Loucy (cell line): Measurements from ENCODE around the gene UMODL1.

Source experiments
- H2AFZ ChIP-seq: fragments of 200-600 bp; sonication (generic); 2 replicates; pipeline ENCODE4 v1.6.0; 2016; ENCODE audit warnings: antibody characterized with exemption, mild to moderate bottlenecking, low read length, moderate library complexity
- H3F3A ChIP-seq: fragments of 200-600 bp; 2 replicates; pipeline ENCODE4 v1.6.0; 2016; ENCODE audit warnings: antibody characterized with exemption, low read depth, mild to moderate bottlenecking
- H3K27me3 ChIP-seq: fragments of 200-600 bp; sonication (generic); 2 replicates; pipeline ENCODE4 v1.6.1; 2014; ENCODE audit warnings: low read length, mild to moderate bottlenecking; ENCODE audit not compliant: insufficient read depth, poor library complexity, severe bottlenecking
- H3K36me3 ChIP-seq: fragments of 200-600 bp; sonication (generic); 2 replicates; pipeline ENCODE4 v1.6.1; 2016; ENCODE audit warnings: low read length; ENCODE audit not compliant: insufficient read depth
- H3K4me1 ChIP-seq: fragments of 200-600 bp; sonication (generic); 2 replicates; pipeline ENCODE4 v1.5.1; 2014; ENCODE audit warnings: low read length, mild to moderate bottlenecking; ENCODE audit not compliant: insufficient read depth, poor library complexity, severe bottlenecking
- H3K4me2 ChIP-seq: fragments of 200-600 bp; sonication (generic); 2 replicates; pipeline ENCODE4 v1.6.0; 2014; ENCODE audit warnings: antibody characterized with exemption, low read length, low read depth, mild to moderate bottlenecking; ENCODE audit not compliant: poor library complexity, severe bottlenecking
- H3K4me3 ChIP-seq: fragments of 200-600 bp; sonication (generic); 2 replicates; pipeline ENCODE4 v1.5.1; 2014; ENCODE audit warnings: low read length, mild to moderate bottlenecking, mixed read lengths; ENCODE audit not compliant: poor library complexity, severe bottlenecking
- H3K79me2 ChIP-seq: fragments of 200-600 bp; sonication (generic); 2 replicates; pipeline ENCODE4 v1.6.1; 2014; ENCODE audit warnings: low read length; ENCODE audit not compliant: insufficient read depth
- H3K9ac ChIP-seq: fragments of 200-600 bp; sonication (generic); 2 replicates; pipeline ENCODE4 v1.6.0; 2014; ENCODE audit warnings: mild to moderate bottlenecking, low read depth, low read length, moderate library complexity; ENCODE audit not compliant: poor library complexity, severe bottlenecking
- H3K9me2 ChIP-seq: fragments of 200-600 bp; sonication (generic); replicated peaks from 2 replicates; pipeline ENCODE4 v1.6.1; 2016; ENCODE audit warnings: low read depth, low read length, mixed read lengths
- H3K9me3 ChIP-seq: fragments of 200-600 bp; sonication (generic); 2 replicates; pipeline ENCODE4 v1.6.1; 2014; ENCODE audit warnings: mild to moderate bottlenecking, antibody characterized with exemption, low read length, low read depth; ENCODE audit not compliant: insufficient read depth
- H4K20me1 ChIP-seq: fragments of 200-600 bp; sonication (generic); 2 replicates; pipeline ENCODE4 v1.6.0; 2014; ENCODE audit warnings: antibody characterized with exemption, low read length, mild to moderate bottlenecking; ENCODE audit not compliant: insufficient read depth, poor library complexity, severe bottlenecking
- EZH2phosphoT487 ChIP-seq: fragments of 200-600 bp; IDR thresholded peaks from 2 replicates; pipeline ENCODE4 v1.6.1; 2018; ENCODE audit warnings: antibody characterized with exemption, mild to moderate bottlenecking, moderate library complexity, borderline replicate concordance
- TF ChIP-seq, protein P1 (sequence below): fragments of 200-600 bp; sonication (generic); conservative IDR thresholded peaks from 2 replicates; pipeline ENCODE4 v1.5.1; 2014; ENCODE audit warnings: mild to moderate bottlenecking, antibody characterized with exemption, low read length

The UMODL1 gene

DNA sequence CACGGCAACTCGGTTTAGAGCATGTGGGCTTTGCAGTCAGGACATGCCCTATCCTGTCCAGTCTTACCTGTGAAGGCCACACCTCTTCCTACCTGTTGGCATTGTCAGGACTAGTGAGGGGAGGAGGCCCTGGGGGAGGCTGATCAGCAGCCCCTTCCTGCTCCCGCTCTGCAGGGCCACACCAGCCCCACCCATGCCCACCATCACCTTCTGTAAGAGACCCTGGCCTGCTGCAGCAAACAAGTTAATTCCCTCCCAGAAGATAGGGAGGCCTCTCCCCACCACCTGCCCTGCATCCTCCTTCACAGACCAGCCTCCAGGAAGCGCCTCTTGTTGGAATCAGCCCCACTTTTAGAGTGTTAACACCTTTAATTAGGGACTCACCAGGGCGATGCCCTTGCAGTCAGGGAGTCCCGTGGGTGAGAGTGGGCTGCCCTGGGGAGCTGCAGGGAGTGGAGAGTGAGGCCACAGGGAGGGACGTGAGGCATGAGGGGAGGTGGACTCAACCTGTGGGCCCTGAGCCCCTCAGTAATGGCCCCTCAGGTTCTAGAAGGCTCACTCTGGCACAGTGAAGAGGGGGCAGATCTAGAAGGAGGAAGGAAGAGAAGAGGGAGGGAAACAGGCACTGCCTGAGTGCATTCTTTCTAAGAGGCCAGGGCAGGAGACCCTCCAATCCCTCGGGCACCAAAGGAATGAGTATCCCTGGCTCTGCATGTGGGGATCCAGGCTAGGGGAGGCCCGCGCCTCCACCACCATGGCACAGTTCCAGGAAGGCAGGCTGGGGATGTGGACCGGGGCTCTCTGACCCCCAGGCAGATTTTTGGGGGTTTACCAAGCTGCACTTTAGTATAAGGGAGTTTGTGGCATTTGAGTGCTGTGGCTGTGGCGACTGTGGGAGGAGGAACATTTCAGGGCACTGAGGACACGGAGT, 8.2 kb downstream of the UMODL1 start:
- H3K27me3 ChIP-seq, result no peaks in the 10 kb centered on the region
- peaks cover 7% of the 10 kb centered on the region for H3K4me1 ChIP-seq
- peak overlapping the region; percentile 3 for H3K9ac ChIP-seq
- no peak overlapping the region for H3K4me3 ChIP-seq
- H3K9me3 ChIP-seq, result no peaks in the 10 kb centered on the region
- H3K36me3 ChIP-seq, result no peaks in the 10 kb centered on the region
- no peaks in the 10 kb centered on the region for H3K9me2 ChIP-seq
- peak overlapping the region; percentile 2; the same call in 1 of the 2 replicates for H2AFZ ChIP-seq
- H4K20me1 ChIP-seq, result no peaks in the 10 kb centered on the region
- H3K79me2 ChIP-seq, result no peaks in the 10 kb centered on the region
- no peak overlapping the region for H3K4me2 ChIP-seq
- no peaks in the 10 kb centered on the region for H3F3A ChIP-seq
- no peak for TF ChIP-seq EZH2phosphoT487
- TF ChIP-seq, protein P1, sequence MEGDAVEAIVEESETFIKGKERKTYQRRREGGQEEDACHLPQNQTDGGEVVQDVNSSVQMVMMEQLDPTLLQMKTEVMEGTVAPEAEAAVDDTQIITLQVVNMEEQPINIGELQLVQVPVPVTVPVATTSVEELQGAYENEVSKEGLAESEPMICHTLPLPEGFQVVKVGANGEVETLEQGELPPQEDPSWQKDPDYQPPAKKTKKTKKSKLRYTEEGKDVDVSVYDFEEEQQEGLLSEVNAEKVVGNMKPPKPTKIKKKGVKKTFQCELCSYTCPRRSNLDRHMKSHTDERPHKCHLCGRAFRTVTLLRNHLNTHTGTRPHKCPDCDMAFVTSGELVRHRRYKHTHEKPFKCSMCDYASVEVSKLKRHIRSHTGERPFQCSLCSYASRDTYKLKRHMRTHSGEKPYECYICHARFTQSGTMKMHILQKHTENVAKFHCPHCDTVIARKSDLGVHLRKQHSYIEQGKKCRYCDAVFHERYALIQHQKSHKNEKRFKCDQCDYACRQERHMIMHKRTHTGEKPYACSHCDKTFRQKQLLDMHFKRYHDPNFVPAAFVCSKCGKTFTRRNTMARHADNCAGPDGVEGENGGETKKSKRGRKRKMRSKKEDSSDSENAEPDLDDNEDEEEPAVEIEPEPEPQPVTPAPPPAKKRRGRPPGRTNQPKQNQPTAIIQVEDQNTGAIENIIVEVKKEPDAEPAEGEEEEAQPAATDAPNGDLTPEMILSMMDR, result no peak

DNA sequence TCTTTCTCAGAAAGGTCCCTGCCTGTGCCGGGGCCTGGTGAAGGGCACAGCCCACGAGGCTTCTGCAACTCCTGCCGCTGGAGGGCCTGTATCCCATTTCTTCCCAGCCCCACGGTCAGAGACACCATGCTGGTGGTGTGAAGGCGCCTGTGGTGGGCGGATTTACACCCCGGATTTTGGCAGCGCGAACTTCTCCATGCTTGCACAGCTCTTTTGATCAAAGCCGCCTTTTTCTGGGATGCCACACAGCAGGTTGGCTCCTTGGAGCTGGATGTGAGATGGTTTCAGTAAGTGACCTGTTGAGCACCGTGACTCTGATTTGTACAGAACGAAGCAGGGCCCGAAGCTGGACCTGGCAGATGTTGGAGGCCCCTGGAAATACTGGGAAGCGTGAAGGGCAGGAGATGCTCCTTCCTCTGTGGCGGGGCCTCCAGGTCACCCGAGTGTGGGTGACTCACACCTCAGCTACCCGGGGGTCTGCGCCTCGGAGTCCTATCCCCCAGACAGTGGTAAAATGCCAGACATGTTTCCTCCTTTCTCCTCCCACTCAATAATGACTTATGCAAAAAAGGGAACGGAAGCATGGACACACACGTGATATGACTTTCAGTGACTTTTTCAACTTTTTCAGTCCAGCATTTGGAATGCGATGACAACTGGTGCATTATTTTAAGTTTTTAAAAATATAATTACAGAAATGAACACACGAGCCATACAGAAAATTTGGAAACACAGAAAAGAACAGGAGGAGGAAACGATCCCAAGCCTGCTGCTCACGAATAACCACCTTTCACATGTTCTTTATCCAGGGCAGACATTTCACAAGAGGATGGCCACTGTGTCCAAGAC, 9.0 kb downstream of the UMODL1 start:
- Histone ChIP-seq H2AFZ (no peak overlapping the region), H3K9ac (no peak overlapping the region), H3K4me3 (no peak overlapping the region), H3K4me2 (no peak overlapping the region), H4K20me1 (no peaks in the 10 kb centered on the region), H3F3A (no peaks in the 10 kb centered on the region), H3K36me3 (no peaks in the 10 kb centered on the region), H3K4me1 (peaks cover 7% of the 10 kb centered on the region), H3K9me2 (no peaks in the 10 kb centered on the region), H3K79me2 (no peaks in the 10 kb centered on the region), H3K27me3 (no peaks in the 10 kb centered on the region), H3K9me3 (no peaks in the 10 kb centered on the region)
- TF ChIP-seq EZH2phosphoT487, result no peak
- TF ChIP-seq, protein P1, result no peak

DNA sequence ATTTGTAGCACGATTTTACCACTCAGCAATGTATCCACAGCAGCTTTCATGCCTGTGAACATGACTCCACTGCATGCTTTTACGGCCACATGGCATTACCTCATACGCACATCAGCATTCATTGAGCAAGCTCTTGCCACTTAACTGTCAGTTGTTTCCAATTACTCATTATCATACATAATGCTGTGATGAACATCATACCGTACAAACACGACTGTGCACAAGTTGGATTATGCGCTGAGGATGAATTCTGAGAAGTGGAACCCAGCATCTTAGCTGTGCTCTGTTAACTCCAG, 9.6 kb downstream of the UMODL1 start:
- no peaks in the 10 kb centered on the region for H3K9me3 ChIP-seq
- H2AFZ ChIP-seq, result no peak overlapping the region
- no peak overlapping the region for H3K9ac ChIP-seq
- no peaks in the 10 kb centered on the region for H4K20me1 ChIP-seq
- H3F3A ChIP-seq, result no peaks in the 10 kb centered on the region
- H3K4me1 ChIP-seq, result peaks cover 7% of the 10 kb centered on the region
- no peak overlapping the region for H3K4me2 ChIP-seq
- no peak for TF ChIP-seq EZH2phosphoT487
- TF ChIP-seq, protein P1, result no peak
- no peaks in the 10 kb centered on the region for H3K27me3 ChIP-seq
- no peaks in the 10 kb centered on the region for H3K36me3 ChIP-seq
- H3K9me2 ChIP-seq, result no peaks in the 10 kb centered on the region
- no peak overlapping the region for H3K4me3 ChIP-seq
- H3K79me2 ChIP-seq, result no peaks in the 10 kb centered on the region
